Measurements from ENCODE around the gene SLC44A4. TPM values are rescaled to one million over a fixed set of nuclear protein-coding genes. Genes with fewer than 3 reads are reported as not detected.

Gene SLC44A4
- total RNA-seq, 1 experiment from 2014 or later = 3.5 TPM

- Histone ChIP-seq H3K79me2 (ENCODE audit: low read length) (peaks cover 8% of the 10 kb centered on the region; the same call in 1 of the 2 replicates), H3K36me3 (ENCODE audit: low read depth, low read length) (no peaks in the 10 kb centered on the region), H3K4me2 (ENCODE audit: low read length) (no peak overlapping the region), H3K27ac (ENCODE audit: low read length) (no peak overlapping the region), H3K9me3 (ENCODE audit: low read length) (no peaks in the 10 kb centered on the region), H3K9ac (ENCODE audit: low read length) (no peak overlapping the region), H3F3A (ENCODE audit: low read length, unreplicated experiment) (no peaks in the 10 kb centered on the region), H3K27me3 (ENCODE audit: low read length) (no peaks in the 10 kb centered on the region), H3K4me3 (ENCODE audit: low read length) (no peak overlapping the region), H4K20me1 (ENCODE audit: low read length) (no peaks in the 10 kb centered on the region), H2AFZ (ENCODE audit: low read length) (no peak overlapping the region), H3K9me2 (replicated peaks; ENCODE audit: low read length) (no peaks in the 10 kb centered on the region), H3K4me1 (ENCODE audit: insufficient read depth, low read length) (peaks cover 23% of the 10 kb centered on the region)
- TF ChIP-seq EZH2phosphoT487 (IDR thresholded peaks at IDR 0.05; ENCODE audit: borderline replicate concordance, low read length) (no peak), EZH2 (IDR thresholded peaks at IDR 0.05; ENCODE audit: low read length, unreplicated experiment) (no peak), CTCF (conservative IDR thresholded peaks at IDR 0.05; ENCODE audit: low read depth, low read length) (no peak)
- intact Hi-C loops (cut with micrococcal nuclease) = loop anchor here (2.0 to 10.0 kb wide), 2 partner anchors 55 to 211 kb away; partner anchors contain the start of genes NELFE and SKIC2
- ChIA-PET CTCF (no interaction called here), POLR2A (ENCODE audit: unreplicated experiment) (no interaction called here)
- DNase-seq = no peak
- no peak for ATAC-seq
- no TSS peak for BruUV-seq (replicated peaks)
These were observed 25.2 kb upstream of the SLC44A4 start for GRCh38 chr6:31903957-31904356.

GRCh38 chr6:31901953-31902643 is 23.3 kb upstream of the SLC44A4 start, which contains the start of gene ZBTB12:
Gene ZBTB12 (minus strand): TSS chr6:31902086. CDS start chr6:31901305, 781 bp downstream.
- intact Hi-C loops (cut with micrococcal nuclease) = loop anchor here (2.0 to 10.0 kb wide), 2 partner anchors 57 to 213 kb away; partner anchors contain the start of genes NELFE and SKIC2
- H4K20me1 ChIP-seq (ENCODE audit: low read length) = no peaks in the 10 kb centered on the region

More at GRCh38 chr6:31901953-31902643, 23.3 kb upstream of the SLC44A4 start, which contains the start of gene ZBTB12:
- no peak for TF ChIP-seq EZH2 (IDR thresholded peaks at IDR 0.05; ENCODE audit: low read length, unreplicated experiment)
- TF ChIP-seq CTCF (conservative IDR thresholded peaks at IDR 0.05; ENCODE audit: low read depth, low read length) = no peak
- TF ChIP-seq EZH2phosphoT487 (IDR thresholded peaks at IDR 0.05; ENCODE audit: borderline replicate concordance, low read length) = peak; percentile 59; the same call in 1 of the 2 replicates
- no TSS peak for BruUV-seq (replicated peaks)
- Histone ChIP-seq H3K27ac (ENCODE audit: low read length) (peak within 1 kb of the TSS; percentile 39), H2AFZ (ENCODE audit: low read length) (peak within 1 kb of the TSS; percentile 87), H3K4me1 (ENCODE audit: insufficient read depth, low read length) (peaks cover 19% of the 10 kb centered on the region), H3K4me3 (ENCODE audit: low read length) (peak within 1 kb of the TSS; percentile 78), H3K79me2 (ENCODE audit: low read length) (peaks cover 22% of the 10 kb centered on the region), H3K36me3 (ENCODE audit: low read depth, low read length) (no peaks in the 10 kb centered on the region), H3K9ac (ENCODE audit: low read length) (peak within 1 kb of the TSS; percentile 63), H3K27me3 (ENCODE audit: low read length) (no peaks in the 10 kb centered on the region), H3K9me3 (ENCODE audit: low read length) (no peaks in the 10 kb centered on the region), H3K4me2 (ENCODE audit: low read length) (peak within 1 kb of the TSS; percentile 96), H3K9me2 (replicated peaks; ENCODE audit: low read length) (no peaks in the 10 kb centered on the region), H3F3A (ENCODE audit: low read length, unreplicated experiment) (no peaks in the 10 kb centered on the region)
- peak; percentile 96 for DNase-seq
- CTCF ChIA-PET = interaction anchor here (0.9 kb wide), 1 partner anchor 39 kb away, joined by 6 read pairs; the partner anchor contains the start of gene NEU1
- ATAC-seq = peak; percentile 61
- POLR2A ChIA-PET (ENCODE audit: unreplicated experiment) = interaction anchor here (0.6 to 1.0 kb wide), 2 partner anchors 50 to 176 kb away, joined by 4 to 6 read pairs; no protein-coding TSS in a partner anchor
